ENCODE measurements around the gene FBRSL1.

The FBRSL1 gene

DNA sequence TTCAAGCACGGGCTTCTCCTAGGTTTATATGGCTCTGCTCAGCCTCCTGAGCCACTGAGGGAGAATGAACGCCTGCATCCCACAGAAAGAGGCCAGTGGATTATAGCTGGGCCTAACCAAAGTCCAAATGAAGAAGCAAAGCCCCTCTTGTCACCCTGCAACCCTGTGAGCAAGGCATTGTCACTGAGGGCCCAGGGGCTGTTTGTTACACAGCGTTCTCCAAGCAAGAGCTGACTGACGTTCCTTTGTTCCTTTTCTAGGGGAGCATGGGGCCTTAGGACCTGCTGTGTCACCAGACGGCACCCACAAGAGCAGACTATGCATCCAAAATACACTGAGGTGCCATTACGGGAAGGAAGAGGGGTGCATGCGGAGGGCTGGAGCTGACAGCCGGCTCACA lies 4.3 kb upstream of the FBRSL1 start:
- no peak overlapping the region for H3K4me3 ChIP-seq (ENCODE audit: low read depth, low read length)
- TF ChIP-seq, protein P1, sequence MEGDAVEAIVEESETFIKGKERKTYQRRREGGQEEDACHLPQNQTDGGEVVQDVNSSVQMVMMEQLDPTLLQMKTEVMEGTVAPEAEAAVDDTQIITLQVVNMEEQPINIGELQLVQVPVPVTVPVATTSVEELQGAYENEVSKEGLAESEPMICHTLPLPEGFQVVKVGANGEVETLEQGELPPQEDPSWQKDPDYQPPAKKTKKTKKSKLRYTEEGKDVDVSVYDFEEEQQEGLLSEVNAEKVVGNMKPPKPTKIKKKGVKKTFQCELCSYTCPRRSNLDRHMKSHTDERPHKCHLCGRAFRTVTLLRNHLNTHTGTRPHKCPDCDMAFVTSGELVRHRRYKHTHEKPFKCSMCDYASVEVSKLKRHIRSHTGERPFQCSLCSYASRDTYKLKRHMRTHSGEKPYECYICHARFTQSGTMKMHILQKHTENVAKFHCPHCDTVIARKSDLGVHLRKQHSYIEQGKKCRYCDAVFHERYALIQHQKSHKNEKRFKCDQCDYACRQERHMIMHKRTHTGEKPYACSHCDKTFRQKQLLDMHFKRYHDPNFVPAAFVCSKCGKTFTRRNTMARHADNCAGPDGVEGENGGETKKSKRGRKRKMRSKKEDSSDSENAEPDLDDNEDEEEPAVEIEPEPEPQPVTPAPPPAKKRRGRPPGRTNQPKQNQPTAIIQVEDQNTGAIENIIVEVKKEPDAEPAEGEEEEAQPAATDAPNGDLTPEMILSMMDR (IDR thresholded peaks at IDR 0.05; ENCODE audit: borderline replicate concordance, insufficient read depth, low read depth, low read length): no peak

DNA sequence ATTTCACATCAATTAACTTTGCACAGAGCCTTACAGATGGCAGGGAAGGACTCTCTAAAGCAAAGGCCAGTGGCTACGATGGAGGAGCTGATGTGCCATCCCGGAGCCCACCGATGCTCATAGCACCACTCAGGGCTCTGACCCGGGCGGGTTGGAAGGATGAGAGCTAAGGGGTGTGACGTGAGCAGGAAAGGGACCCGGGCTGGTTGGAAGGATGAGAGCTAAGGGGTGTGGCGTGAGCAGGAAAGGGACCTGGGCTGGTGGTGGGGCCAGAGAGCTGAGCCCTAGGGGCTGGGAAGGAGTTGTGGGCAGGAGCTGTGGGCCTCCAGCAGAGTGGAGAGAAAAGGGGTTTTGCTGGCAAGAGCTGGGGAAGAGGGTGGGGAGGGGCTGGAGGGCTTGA lies 3.8 kb upstream of the FBRSL1 start:
- no peak overlapping the region for H3K4me3 ChIP-seq (ENCODE audit: low read depth, low read length)
- TF ChIP-seq, protein P1 (IDR thresholded peaks at IDR 0.05; ENCODE audit: borderline replicate concordance, insufficient read depth, low read depth, low read length): no peak

DNA sequence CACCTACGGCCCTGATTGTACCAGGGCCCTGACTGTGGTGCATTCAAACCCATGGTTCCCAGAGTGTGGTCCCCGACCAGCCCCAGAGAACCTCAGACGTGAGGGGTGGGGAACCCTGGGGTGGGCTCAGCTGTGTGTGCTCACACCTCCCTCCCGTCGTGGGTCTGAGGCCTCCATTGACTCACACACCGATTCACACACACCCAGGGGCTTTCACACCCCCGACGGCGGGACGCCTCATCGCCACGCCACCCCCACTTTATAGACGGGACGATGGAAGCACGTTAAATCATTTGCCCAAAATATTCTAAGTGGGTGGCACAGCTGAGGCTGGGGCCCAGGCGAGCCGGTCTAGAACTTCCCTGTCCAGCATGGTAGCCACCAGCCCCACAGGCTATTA lies 3.4 kb upstream of the FBRSL1 start:
- TF ChIP-seq, protein P1 (IDR thresholded peaks at IDR 0.05; ENCODE audit: borderline replicate concordance, insufficient read depth, low read depth, low read length): no peak
- H3K4me3 ChIP-seq (ENCODE audit: low read depth, low read length): no peak overlapping the region

DNA sequence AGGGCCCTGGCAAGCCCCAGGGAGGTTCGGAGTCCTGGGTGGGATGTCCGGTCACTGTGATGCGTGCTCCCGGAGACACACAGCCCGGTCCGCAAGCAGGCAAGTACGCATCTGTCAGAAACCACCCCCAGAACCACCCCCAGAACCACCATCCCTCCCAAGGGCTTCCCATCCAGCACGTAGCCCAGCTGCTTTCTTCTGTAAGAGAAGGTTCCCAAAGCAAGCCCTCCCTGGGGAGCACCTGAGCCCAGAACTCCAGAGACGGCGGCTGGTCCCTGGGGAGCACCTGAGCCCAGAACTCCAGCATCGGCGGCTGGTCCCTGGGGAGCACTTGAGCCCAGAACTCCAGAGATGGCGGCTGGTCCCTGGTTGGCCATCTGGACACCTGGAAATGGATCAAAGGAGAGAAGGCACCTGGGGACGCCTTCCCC lies 2.6 kb upstream of the FBRSL1 start:
- TF ChIP-seq, protein P1 (IDR thresholded peaks at IDR 0.05; ENCODE audit: borderline replicate concordance, insufficient read depth, low read depth, low read length): no peak
- no peak overlapping the region for H3K4me3 ChIP-seq (ENCODE audit: low read depth, low read length)

DNA sequence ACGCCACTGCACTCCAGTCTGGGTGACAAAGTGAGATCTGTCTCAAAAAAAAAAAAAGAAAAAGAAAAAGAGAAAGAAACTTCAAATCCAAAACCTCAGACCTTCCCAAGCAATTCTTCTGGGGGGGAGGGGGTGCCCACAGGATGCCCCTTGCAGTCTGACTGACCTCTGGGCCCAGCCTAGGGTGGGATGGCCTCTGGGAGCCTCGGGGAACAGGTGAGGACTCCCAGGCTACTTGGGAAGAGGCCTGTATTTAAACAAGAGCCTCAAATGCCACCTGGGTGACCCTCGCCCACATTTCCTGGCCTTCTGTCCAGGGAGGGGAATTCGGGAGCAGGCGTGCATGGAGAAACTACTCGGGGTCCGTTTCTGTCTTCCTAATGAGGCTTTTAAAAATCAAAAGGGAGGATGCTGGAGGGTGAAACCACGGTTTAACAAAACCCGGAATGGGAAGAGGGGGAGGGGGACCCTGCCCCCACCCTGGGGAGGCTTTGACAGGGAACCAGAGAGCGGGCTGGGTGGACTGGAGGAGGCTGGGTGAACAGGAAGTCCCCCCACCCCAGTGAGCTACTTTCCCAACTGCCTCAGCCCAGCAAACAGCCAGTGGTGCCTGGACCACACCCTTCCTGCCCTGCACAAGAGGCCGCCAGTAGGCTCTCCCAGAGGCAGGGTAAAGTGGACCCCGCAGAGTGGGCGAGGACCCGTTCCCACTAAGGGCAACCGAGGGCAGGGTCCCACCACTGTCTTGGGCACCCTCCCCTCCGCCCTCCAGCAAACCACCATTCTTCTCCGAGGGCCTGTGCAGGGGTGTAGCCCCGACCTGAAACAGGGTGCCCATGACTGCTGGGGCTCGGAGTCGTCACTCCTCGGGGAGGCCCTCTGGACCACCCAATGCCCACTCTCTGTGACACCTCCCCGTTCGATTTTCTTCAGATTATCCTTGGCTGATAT lies 1.5 kb upstream of the FBRSL1 start:
- TF ChIP-seq, protein P1 (IDR thresholded peaks at IDR 0.05; ENCODE audit: borderline replicate concordance, insufficient read depth, low read depth, low read length): no peak
- peak overlapping the region; percentile 63 for H3K4me3 ChIP-seq (ENCODE audit: low read depth, low read length)

DNA sequence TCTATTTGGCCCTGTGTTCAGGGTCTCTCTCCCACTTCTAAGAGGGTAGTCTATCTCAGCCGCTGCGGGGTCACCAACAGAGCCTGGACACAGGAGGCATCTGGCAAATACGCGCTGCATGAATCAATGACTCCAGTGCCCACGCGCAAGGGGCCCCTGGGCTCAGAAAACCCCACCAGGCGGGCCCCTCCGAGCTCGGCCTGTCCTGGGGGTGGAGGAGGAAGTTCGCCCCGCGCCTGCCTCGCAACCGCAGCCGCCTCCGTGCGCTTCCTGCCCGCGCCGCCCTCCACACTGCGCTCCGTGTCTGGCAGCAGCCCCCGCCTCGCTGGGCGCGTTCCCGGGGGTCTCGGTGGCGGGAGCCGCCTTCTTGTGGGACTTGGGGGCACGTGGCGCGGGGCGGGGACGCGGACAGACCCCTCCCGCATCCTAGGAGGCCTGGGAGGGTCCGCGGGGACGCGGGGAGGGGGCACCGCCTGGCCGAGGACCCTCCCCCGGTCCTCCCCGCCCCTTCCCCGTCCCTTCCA lies 811 bp upstream of the FBRSL1 start:
- H3K4me3 ChIP-seq (ENCODE audit: low read depth, low read length): peak overlapping the region; percentile 63
- TF ChIP-seq, protein P1 (IDR thresholded peaks at IDR 0.05; ENCODE audit: borderline replicate concordance, insufficient read depth, low read depth, low read length): no peak

Data from GM12875 (cell line).